HG02884 (cell line): ENCODE measurements around the gene SORCS2.

Source experiments
- ATAC-seq: cut with Tn5 transposase; IDR thresholded peaks from one replicate; pipeline ENCODE4 v1.9.1; 2021; ENCODE audit warnings: mild to moderate bottlenecking, moderate library complexity; ENCODE audit not compliant: unreplicated experiment

The SORCS2 gene

DNA sequence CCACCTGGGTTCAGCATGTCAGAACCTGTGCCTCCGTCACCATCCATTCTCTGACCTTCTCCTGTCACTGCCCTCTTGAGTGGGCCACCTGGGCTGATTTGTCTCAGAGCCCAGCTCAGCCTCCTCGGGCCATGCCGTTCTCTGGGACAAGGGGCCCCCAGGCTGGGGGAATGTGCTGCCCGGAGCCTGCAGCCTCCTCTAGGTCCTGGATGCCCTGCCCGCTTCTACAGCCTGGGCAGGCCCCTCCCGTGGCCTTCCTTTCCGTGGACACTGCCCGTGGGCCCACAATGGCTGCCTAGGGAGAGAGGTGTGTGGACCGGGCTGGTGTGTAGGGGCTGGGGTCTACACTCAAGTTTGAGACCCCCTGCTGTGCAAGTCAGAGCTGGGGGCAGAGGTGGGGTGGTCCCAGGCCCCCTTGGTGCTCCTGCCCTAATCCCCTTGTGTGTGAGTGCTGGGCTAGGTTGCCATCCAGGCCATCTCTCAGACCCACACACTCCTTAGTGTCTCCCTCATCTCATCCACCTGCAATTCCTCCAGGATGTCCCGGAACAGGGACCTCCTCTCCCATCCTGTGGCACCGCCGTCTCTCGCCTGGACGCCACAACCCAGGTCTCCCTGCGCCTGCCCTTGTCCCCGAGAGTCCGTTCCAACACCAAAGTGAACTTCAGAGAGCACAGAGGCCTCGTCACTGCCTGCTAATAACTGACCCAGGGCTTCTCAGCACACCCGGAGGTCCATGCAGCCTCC lies 230.0 kb downstream of the SORCS2 start:
- no peak for ATAC-seq

- ATAC-seq: no peak
Observed at GRCh38 chr4:7422898-7423180, 230.5 kb downstream of the SORCS2 start.

- no peak for ATAC-seq
Observed at GRCh38 chr4:7423391-7423790, 231.1 kb downstream of the SORCS2 start.

GRCh38 chr4:7423801-7424552 lies 231.6 kb downstream of the SORCS2 start:
- ATAC-seq: no peak

- no peak for ATAC-seq
Observed at GRCh38 chr4:7424553-7425111, 232.3 kb downstream of the SORCS2 start.

- ATAC-seq: no peak
Observed at GRCh38 chr4:7425124-7425523, 232.8 kb downstream of the SORCS2 start.

- ATAC-seq: no peak
Observed at GRCh38 chr4:7425591-7426468, 233.5 kb downstream of the SORCS2 start.

DNA sequence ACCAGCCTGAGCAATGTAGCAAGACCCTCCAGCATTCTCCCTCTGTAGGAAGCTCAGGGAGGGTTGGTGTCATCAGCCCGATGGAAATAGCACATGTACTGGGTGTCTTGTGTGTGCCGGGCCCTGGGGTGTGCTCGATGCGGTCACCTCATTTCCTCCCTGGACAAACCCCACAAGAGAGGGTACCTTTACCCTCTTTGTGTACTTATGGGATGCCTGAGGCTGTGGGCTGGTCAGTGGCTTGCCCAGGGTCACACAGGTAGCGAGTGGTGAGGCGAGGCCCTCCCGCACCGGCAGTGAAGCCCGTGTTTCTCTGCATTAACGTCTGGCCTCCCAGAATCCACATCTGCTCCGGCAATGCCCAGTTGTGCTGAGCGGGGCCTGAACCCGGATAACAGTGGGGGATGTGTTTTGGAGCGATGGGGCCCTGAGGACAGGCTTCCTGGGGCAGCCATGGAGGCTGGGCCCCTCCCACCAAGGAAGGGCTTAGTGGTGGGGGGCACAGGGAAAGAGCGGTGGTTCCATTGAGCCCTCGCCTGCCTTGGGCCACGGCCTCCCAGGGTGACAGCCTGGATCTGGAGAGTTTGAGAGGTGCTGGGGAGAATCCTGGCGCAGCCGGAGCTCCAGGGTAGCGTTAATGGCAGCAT lies 234.3 kb downstream of the SORCS2 start:
- ATAC-seq: no peak

- no peak for ATAC-seq
Observed at GRCh38 chr4:7427361-7427760, 235.0 kb downstream of the SORCS2 start.

DNA sequence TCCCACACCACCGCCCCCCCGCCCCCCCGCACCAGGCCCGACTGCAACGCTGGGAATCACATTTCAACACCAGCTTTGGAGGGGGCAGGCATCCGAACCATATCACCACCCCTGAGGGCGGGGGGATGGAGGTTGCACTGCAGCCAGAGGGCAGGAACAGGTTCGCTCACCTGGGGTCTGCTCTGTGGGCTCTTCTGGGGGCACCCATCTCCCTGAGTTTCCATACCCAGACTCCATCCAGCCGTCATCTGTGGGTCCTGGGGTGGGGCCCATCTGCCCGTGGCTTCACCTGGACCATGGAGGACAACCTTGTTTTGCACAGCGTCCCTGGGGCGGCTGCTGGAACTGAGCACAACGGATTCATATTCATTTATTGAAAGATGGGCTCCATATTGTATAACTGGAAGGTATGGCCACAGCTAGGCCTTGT lies 235.5 kb downstream of the SORCS2 start:
- no peak for ATAC-seq

GRCh38 chr4:7428261-7429068 lies 236.1 kb downstream of the SORCS2 start:
- no peak for ATAC-seq

DNA sequence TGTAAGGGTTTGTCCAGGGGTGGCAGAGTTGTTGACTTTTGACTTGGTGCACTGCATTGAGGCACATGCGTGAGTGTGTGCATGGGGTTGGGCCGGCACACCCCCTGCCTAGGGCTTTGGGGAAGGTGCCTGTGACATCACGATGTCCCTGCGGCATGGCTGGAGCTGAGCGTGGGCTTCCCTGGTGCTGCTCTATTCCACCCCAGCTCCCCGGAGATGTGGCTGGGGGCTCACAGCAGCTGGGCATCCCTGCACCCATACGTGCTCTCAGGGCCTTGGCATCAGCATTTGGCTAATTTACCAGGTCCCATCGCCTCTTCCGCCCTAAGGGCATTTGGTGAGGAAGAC lies 236.7 kb downstream of the SORCS2 start:
- ATAC-seq: no peak

- no peak for ATAC-seq
Observed at GRCh38 chr4:7429601-7430078, 237.3 kb downstream of the SORCS2 start.

- ATAC-seq: no peak
Observed at GRCh38 chr4:7430368-7430964, 238.1 kb downstream of the SORCS2 start.

DNA sequence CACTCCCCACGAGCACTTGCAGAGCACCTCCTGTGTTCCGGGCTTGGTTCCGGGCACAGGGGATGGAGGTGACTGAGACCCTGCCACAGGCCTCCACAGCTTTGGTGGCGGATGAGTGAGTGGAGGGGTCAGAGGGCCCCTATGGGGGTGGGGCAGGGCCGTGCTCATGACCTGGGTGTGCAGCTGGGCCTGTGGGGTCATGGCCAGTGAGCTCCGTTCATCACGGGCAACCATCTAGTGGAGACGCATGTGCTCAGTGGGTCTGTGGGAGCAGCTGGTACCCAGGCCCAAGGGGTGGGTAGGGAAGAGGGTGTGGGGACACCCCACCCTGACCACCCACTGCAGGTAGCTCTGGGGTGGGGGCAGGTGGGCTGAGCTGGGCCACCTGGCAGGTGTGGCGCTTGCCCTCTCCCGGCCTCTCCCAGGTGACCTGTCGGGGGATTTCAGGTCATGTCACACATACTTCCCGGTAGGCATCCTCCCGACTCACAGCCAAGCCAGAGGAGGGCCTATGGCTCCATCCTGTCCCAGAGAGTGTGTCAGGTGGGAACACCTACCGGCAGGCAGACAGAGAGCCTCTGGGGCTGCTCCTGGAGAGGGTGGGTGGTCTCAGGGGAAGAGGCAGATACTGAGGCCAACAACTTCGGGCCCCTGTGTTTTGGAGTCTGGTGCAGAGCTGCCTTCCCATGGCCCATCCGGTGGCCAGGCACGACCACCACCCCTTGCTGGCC lies 238.8 kb downstream of the SORCS2 start:
- no peak for ATAC-seq

DNA sequence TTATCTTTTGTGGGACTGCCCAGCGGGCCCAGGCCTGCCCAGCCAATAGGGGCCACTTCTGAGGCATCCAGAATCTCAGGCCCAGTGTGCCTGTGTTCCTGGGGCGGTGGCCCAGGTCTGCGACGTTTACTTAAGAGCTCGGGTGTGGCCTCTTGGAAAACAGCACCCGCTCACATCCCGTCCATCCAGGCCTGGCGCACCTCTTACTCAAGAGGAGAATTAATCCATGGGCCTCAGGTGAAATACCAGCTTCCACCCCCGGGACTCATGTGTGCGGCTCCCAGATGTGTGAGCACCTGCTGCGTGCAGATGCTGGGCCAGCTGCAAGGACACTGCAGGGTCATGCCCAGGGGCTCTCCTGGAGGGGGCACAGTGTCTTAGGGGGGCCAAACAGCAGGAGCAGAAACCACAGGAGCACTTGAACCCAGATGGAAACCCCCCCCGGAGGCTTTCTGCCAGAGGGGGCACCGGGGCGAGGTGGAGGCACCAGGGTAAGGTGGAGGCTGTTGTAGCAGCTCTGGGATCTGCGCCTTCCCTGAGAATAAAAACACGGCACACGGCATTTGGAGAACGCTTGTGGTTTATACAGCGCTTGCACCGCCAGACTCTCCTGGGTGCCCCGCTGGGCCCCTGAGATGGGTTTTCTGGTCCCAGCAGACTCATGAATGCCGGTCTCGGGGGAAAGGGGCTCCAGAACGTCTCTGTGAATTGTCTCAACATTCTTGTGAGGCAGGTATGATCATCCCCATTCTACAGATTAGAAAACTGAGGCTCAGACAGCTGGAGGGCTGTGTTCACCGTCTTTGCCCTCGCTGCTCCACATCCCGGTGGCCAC lies 239.6 kb downstream of the SORCS2 start:
- ATAC-seq: no peak

DNA sequence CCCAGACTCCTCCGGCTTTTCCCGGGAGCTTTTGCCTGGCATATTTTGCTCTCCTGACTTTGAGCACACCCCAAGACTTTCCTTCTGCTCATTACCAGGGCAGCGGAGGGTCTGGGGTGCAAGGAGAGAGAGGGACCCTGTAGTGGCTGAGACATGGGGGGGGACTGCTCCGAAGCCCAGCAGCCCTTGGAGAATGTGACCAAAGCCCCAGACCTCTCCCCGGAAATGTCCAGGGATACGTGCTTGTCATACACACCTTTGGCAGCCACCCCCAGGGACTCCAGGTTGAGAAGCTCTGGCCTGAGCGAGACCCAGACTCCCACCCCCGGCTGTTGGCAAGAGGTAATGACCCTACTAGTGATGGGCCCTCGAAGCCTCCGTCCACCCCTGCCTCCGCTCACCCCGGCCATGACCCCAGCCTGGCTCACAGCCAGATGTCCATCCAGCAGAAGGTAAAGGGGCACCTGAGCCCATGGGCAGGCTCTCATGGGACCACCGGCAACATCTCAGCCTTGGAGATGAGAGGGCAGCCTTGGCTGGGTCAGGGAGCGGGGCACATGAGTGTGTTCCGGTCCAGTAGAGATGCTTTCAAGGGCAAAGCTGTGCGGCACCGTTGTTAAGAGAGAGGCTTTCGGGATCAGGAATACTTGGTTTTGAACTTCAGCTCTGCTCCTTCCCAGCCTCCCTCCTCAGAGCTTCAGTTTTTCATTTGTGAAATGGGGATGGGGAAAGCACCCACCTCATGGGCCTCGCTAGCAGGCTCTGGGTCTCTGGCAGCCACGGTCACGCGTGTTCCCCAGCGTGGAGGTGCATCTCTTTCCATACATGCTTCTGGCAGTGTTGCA lies 240.4 kb downstream of the SORCS2 start:
- no peak for ATAC-seq
